H4 (cell line): ENCODE measurements around the gene NIM1K. TPM values are rescaled to one million over a fixed set of nuclear protein-coding genes. Genes with fewer than 3 reads are reported as not detected.
"Not testable (repeated sequence)": the region's sequence is repeated elsewhere in the genome, so short reads cannot be mapped to it uniquely, and the experiment has no call there.

Source experiments
- DNase-seq: peaks from one replicate; pipeline ENCODE4 v3.0.0-alpha.2; 2015; ENCODE audit warnings: low spot score
- total RNA-seq: library from RNA; depleted of rRNA; stranded (reverse); fragments of >200 nt; shearing (Covaris generic); gene quantifications from 2 replicates; pipeline ENCODE4 v1.2.3, GENCODE V29; 2014; rRNA removed

The NIM1K gene
- total RNA-seq = 0.04 TPM in 1 of 2 replicates, not detected in the other

DNA sequence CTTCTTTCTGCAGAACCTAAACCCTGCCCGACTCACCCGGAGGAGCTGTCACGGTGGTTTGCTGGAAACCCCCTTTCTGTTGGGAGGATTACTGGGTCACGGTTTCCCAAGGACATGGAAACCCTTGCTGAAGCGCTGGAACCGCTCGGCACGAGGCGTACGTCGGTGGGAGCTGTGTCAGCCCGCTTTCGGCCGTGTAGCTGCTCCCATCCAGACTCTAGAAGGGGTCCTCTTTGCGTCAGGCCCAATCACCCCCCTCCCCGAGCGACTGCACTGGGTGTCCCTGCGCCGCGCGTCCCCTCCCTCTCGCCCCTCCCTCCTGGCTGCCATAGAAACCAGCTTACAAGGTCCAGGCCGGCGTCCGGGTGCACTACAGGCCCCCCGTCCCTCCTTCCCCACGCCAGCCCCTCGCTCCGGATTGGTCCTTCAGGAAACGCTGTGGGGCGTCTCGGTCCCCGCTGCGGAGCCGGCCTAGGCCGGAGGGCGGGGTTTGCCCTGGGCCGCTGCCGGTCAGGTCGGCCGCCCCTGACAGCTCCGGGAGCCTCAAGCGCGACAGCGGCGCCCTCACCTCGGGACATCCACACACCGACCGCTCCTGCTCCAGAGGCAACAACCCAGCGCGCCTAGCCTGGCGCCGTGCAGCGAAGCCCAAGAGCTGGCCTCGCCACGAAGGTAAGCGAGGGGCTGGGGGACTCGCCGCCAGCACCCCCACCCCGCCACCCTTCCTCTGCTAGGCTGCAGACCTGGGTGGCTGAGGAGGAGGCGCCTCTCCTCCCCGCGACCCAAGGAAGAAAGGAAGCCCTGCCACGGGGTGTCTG is at the start of gene NIM1K:
NIM1K (plus strand) TSS at position 486 of the 818 bp plus-strand sequence. CDS start 53,551 bp downstream, outside the sequence.
- no peak for DNase-seq

DNA sequence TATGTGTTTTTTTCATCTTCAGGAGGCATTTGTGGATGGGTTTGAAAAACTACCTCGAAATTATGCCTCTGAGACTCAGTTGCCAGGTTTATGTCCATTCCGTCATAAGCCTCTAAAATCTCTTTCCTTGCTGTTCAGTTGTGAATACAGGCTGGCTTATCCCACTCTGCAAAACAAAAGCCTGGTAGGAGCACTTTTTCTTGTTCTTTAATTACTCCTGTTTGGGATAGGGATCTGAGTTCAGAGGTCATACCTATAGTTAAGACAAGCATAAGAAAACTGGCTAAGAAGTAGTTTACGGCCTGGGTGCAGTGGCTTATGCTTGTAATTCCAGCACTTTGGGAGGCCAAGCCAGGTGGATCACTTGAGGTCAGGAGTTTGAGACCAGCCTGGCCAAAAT is 47.0 kb upstream of the NIM1K start:
- no peak for DNase-seq

DNA sequence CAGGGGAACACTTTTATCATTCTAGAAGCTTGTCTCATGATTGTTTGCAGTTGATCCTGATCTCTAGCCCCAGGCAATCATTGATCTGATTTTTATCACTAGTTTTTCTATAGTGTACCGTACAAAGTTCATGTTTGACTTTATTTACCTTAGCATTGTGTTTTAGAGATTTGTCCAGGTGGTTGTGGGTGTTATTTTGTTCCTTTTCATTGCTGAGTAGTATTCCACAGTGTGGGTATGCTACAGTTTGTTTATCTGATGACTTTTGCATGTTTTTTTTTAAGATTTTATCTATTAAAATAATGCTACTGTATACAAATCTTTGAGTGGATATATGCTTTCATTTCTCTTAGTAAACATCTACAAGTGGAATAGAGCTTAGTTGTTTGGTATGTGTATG is 45.1 kb upstream of the NIM1K start:
- no peak for DNase-seq

DNA sequence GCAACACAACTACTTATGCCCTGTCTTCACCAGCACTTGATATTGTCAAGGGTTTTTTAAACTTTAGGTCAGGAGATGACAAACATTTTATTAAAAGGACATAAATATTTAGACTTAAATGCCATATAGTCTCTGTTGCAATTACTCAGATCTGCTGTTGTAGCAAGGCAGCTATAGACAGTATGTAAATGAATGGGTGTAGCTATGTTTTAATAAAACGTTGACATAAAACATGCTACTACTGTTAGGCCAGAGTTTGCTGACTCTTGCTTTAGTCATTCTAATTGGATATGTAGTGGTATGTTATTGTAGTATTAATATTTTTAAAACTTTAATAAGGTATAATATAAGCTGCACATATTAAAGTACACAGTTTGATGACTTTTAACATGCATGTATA is 43.6 kb upstream of the NIM1K start:
- DNase-seq = no peak

DNA sequence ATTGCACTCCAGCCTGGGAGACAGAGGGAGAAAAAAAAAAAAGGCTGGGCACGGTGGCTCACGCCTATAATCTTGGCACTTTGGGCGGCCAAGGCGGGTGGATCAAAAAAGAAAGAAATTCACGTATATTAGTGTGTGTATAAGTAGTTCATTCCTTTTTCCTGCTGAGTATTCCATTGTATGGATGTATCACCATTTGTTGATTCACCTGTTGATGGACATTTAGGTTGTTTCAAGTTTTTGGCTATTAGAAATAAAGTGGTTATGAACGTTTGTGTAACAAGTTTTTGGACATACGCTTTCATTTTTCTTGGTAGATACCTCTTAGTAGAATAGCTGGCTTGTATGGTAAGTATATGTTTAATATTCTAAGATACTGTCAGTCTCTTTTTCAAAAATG is 42.8 kb upstream of the NIM1K start:
- no peak for DNase-seq

DNA sequence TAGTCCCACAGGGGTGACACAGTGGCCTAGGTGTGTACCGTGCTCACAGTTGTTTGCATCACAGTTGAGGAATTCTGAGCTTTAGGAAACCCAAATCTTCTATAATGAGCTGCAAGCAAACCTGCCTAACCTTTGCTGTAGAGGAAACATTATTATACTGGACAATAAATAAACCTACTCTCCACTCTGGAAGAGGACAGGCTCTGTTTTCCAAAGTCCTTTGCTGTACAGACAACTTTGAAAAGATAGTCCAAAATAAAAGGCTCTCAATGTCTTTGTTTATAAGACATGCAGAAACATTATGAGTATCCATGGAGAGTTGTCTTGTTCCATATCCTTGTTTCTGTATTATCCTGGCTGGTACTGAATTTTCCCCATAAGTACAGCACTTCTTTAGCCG is 42.0 kb upstream of the NIM1K start:
- DNase-seq = no peak

DNA sequence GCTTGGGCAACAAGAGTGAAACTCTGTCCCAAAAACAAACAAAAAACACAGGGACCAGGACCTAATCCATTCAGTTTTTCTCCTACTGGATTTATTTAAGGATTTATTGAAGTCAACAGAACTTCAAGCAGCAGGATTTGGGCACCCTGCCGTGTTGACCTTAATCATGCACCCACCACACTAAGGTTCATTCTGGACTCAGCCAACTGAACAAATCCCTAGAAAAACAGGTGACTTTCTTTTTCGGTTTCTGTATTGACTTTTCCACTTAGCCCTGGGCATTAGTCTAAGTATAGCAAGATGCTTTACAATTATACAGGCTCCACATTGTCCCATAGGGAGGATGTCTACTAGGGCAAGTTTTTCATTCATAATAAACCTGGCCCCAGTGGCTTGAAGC is 41.3 kb upstream of the NIM1K start:
- DNase-seq = no peak

DNA sequence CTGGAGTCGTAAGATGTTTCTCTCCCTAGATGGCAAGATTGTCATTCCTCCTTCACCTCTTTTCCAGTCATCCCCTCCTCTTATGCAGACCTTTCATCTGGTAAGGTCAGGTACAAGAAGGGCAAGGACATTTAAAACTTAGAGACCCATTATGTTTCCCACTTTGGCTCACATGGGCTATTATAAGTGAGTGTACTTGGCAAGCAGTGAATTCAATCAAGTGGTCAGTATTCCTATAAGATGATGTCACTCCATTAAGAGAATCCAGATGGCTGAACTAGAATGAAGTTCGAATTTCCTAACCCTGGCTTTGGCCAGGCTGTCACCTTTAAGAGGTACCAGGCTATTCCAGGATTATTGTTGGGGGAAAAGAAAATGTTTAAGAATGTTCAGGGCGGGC is 39.1 kb upstream of the NIM1K start:
- DNase-seq = no peak

DNA sequence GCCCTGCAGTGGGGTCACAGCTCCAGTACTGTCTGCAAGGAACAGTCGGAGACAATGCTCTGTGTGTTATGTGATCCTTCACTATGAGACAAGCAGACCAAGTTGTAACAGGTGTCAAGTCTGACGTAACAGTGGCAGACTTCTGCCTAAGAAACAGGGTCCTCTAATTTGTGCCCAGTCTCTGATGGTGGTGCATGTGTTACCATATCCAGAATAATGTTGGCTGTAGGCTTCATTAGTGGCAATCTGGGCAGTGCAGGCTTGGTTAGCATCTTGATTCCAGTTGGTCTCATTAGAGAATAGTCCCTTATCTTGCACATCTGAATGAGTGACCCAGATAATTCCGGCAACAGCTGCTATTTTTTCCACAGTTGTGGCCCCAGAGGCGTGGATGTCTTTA is 37.6 kb upstream of the NIM1K start:
- DNase-seq = no peak

DNA sequence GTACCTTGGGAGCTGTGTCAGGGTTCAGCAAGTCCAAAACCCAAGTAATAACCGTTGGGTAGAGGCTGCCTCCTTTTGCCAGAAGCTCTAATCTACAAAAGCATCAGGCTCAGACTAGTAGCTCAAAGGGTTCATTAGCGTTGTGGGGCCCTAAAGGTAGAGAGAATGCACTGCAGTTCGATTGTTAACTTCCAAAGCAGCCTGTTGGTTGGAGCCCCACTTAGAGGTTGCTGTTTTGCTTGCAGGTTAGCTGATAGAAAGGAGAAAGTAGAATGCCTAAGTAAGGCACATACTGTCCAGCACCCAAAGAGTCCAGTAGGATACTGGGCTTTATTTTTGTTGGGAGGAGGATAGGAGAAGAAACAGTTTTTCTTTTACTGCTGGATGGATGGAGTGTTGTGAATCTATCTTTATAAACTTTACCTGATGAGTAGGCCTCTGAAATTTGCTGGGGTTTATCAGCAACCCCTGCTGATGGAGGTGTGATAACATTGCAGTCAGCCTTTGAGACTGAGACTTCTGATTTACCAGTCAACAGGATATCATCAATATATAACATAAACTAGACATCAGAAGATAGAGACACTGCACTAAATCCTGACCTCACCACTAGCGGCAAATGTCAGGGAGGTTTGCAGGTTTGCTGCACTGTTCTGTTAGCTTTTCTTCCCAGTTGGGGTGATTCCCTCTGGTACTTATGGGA is 36.5 kb upstream of the NIM1K start:
- no peak for DNase-seq

DNA sequence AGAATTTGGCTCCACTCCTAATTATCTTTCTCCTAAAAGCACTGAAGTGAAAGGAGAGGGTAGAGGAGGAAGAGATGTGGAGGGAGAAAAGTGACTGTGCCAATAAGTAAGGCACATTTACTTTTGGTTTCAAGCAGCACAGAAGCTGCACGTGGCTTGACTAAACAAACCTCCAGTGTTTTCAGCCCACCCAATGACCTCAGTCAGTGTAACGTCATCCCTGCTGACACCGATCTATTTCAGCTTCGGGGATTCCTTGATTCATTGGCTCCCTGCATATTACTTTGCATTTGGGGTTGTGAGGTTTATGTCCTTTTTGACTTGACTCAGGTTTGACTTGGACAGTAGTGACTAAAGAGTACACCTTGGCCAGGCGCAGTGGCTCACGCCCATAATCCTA is 35.6 kb upstream of the NIM1K start:
- DNase-seq = no peak

DNA sequence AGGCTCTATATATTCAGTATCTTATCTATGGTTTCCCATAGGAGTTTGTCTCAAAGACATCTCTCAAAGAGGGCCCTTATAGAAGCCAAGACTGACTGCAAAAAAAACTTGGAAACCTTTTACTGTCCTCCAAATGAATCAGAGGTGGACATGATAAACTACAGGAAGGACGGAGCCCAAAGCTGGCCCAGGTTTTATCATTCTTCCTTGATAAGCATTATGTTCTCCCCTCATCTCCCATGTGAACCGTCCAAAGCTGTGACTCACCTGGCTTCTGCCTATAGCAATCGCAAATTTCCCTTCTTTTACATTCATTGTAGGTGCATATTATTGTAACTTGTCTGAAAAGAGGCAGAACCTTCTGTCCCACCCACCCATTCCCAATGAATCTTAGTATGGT is 35.0 kb upstream of the NIM1K start:
- no peak for DNase-seq

DNA sequence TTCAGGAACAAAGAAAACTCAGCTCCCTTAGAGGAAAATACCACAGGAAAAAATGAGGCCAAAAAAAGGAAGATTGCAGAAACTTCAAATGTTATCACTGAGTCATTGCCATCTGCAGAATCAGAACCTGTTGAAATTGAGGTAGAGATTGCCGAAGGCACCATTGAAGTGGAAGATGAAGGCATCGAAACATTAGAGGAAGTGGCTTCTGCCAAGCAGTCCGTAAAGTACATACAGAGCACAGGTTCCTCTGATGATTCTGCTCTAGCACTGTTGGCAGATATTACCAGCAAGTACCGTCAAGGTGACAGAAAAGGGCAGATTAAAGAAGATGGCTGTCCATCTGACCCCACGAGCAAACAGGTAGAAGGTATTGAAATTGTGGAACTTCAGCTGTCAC is 30.8 kb upstream of the NIM1K start:
- no peak for DNase-seq

DNA sequence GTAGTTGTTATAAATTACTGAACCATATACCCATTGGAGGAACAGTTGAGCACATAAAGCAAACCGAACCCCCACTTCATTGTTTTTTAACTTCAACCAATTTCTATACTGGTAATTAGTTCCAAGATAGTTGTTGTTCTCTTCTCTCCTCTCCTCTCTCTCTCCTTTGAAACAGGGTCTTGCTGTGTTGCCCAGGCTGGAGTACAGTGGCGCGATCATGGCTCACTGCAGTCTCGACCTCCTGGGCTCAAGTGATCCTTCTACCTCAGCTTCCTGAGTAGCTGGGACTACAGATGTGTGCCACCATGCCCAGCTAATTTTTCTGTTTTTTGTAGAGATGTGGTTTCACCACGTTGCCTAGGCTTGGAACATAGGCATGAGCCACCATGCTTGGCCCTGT is 27.2 kb upstream of the NIM1K start:
- not testable (repeated sequence) for DNase-seq

DNA sequence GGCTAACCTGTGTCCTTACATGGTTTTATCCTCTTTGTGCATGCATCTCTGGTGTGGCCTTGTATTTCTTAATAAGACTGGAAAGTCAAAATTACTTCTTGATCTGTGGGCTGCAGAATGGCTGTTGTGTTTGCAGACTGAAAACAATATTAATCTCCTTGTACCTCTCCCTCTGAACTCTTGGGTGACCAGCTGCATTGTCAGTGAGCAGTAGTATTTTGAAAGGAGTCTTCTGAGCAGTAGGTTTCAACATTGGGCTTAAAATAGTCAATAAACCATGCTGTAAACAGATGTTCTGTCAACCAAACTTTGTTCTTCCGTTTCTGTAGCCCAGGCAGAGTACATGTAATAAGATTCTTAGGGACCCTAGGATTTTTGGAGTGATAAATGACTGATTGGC is 26.7 kb upstream of the NIM1K start:
- DNase-seq = no peak

DNA sequence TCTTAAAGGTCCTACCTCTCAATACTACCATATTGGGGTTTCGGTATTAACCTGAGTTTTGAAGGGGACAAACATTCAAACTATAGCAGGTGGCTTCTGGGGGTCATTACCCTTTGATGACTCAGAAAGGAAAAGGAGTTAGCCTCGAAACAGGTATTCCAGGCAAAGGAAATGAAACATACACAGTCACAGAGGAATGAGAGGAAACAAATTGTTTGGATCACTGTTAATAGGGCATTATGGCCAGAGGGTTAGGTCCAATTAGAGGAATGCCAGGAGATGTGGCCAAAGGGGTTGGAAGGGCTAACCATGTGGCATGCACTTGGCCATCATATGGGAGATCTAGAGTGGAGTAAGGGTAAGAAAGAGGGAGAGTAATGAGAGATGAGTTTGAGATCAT is 23.9 kb upstream of the NIM1K start:
- DNase-seq = no peak

DNA sequence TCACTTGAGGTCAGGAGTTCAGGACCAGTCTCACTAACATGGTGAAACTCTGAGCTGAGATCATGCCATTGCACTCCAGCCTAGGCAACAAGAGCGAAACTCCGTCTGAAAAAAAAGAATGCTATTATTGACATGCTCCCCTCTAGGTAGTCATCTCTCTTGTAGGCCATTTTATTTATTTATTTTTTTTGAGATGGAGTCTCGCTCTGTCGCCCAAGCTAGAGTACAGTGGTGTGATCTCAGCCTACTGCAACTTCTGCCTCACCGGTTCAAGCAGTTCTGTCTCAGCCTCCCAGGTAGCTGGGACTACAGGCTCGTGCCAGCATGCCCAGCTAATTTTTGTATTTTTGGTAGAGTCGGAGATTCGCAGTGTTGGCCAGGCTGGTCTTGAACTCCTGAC is 20.6 kb upstream of the NIM1K start:
- no peak for DNase-seq

DNA sequence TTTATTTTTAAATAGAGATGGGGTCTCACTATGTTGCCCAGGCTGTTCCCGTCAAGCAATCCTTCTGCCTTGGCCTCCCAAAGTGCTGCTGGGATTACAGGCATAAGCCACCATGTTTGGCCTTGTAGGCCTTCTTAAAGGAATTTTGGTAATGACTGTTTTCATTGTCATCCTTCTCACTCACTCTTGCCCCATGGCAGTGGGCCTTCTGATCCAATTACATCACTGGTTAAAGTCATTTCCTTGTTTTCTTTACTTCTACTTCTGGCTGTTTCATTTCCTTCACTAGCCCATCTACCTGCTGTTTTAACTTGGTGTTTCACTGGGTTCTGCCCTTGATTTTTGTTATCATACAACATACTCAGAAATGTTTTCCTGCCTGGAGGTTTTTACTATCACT is 20.1 kb upstream of the NIM1K start:
- no peak for DNase-seq

DNA sequence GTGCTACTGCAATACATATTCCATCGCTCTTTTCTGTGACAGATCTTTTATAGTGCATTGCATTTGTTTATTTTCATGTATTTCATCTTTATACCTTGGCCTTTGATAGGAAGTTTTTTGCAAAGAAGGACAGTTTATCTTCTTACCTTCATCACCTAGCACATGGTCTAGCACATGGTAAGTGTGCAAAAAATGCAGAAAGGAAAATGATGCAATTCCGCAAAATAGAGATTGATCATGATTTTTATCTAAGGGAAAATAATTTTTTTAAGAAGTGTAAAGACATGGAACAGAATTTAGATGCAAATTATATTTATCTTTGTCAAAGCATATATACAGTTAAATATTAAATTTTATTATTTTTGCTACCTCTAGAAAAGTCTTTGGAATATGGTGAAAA is 19.2 kb upstream of the NIM1K start:
- no peak for DNase-seq

DNA sequence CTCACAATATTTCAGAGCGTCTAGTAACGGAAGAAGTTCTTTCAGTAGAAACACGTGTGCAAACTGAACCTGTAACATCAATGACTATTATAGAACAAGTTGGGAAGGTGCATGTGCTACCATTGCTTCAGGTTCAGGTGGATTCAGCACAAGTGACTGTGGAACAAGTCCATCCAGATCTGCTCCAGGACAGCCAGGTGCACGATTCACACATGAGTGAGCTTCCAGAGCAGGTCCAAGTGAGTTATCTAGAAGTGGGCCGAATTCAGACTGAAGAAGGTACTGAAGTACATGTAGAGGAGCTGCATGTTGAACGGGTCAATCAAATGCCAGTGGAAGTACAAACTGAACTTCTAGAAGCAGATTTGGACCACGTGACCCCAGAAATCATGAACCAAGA is 17.4 kb upstream of the NIM1K start:
- DNase-seq = no peak

DNA sequence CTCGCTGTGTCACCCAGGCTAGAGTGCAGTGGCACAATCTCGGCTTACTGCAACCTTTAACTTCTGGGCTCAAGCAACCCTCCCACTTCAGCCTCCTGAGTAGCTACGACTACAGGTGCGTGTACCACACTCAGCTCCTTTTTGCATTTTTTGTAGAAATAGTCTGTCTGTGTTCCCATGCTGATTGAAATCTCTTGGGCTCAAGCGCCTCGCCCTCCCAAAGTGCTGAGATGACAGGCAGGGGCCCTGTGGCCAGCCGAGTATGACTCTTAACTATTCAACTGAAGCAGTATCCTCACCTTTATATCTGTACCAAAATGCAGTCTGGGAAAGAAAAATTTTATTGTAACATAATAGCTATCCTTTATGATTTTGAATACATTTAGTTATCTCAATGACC is 12.2 kb upstream of the NIM1K start:
- DNase-seq = no peak

DNA sequence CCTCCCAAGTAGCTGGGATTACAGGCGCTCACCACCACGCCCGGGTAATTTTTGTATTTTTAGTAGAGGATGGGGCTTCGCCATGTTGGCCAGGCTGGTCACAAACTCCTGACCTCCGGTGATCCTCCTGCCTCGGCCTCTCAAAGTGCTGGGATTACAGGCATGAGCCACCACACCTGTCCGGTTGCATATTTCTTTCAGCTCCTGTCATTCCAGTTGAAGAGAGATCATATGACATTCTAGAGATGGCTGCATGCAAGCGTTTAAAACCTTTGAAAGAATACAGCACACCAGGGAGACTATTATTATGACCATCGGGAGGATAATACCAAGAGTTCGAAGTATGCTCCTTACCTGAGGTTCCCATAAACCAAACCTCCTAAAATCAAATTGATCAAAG is 9.6 kb upstream of the NIM1K start:
- no peak for DNase-seq

DNA sequence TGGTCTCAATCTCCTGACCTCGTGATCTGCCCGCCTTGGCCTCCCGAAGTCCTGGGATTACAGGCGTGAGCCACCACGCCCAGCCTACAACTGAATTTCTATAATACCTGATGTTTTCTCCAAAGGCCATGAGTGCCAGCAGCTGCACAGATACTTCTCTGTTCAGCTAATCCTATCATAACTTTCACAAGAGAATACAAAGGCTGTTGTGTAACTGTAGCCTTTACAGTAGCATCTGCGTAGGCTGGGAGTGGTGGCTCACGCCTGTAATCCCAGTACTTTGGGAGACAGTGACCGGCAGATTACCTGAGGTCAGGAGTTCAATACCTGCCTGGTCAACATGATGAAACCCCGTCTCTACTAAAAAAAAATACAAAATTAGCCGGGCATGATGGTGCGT is 8.9 kb upstream of the NIM1K start:
- DNase-seq = not testable (repeated sequence)
